ENCODE data around the gene PNISR. TPM values are rescaled to one million over a fixed set of nuclear protein-coding genes. Genes with fewer than 3 reads are reported as not detected.
A peak's percentile ranks its signal among the peaks of the same experiment; 100 is the strongest.

Gene PNISR
- total RNA-seq, 4 donors from 2014 or later, result 143 to 193 (median 165) TPM

GRCh38 chr6:99427988-99428387 lies 2.9 kb upstream of the PNISR start:
- Histone ChIP-seq H3K27me3 (no peaks in the 10 kb centered on the region), H3K9me3 (no peaks in the 10 kb centered on the region), H3K36me3 (peaks cover 0 to 18% (median 0%) of the 10 kb centered on the region in 3 donors), H3K27ac (no peak overlapping the region), H3K4me1 (peaks cover 0 to 40% (median 24%) of the 10 kb centered on the region in 4 donors), H3K4me3 (no peak overlapping the region)
- 96 to 97% methylated on average over 5 of the region's 5 CpGs for WGBS, 2 donors
- DNase-seq (ENCODE audit: low spot score in 2 of 2), result no peak
- TF ChIP-seq CTCF (IDR thresholded peaks at IDR 0.05) (no peak), EP300 (IDR thresholded peaks at IDR 0.05) (no peak), POLR2A (IDR thresholded peaks at IDR 0.05) (no peak)

- peaks cover 0 to 56% (median 32%) of the 10 kb centered on the region in 4 donors for H3K4me1 ChIP-seq
- peaks cover 0 to 8% (median 0%) of the 10 kb centered on the region in 3 donors for H3K36me3 ChIP-seq
- DNase-seq (ENCODE audit: low spot score in 2 of 2), result no peak
- no peaks in the 10 kb centered on the region for H3K9me3 ChIP-seq
- 31 to 36% methylated on average over 4 of the region's 4 CpGs for whole genome bisulfite sequencing, 2 donors
- H3K27me3 ChIP-seq, result no peaks in the 10 kb centered on the region
- H3K27ac ChIP-seq, result peak overlapping the region; percentile 93 to 100 (median 99)
- no peak for TF ChIP-seq EP300 (IDR thresholded peaks at IDR 0.05)
- TF ChIP-seq POLR2A (IDR thresholded peaks at IDR 0.05), result no peak
- TF ChIP-seq CTCF (IDR thresholded peaks at IDR 0.05), result no peak
- peak overlapping the region; percentile 53 to 92 (median 84) for H3K4me3 ChIP-seq
These were observed 1.3 kb upstream of the PNISR start for GRCh38 chr6:99426451-99426757.

- Histone ChIP-seq H3K4me1 (peaks cover 0 to 61% (median 35%) of the 10 kb centered on the region in 4 donors), H3K36me3 (peaks cover 0 to 3% (median 0%) of the 10 kb centered on the region in 3 donors), H3K9me3 (no peaks in the 10 kb centered on the region), H3K4me3 (peak overlapping the region; percentile 53 to 92 (median 84)), H3K27ac (peak overlapping the region; percentile 93 to 100 (median 99)), H3K27me3 (no peaks in the 10 kb centered on the region)
- peak; percentile 66 to 85 for DNase-seq (ENCODE audit: low spot score in 2 of 2)
- TF ChIP-seq EP300 (IDR thresholded peaks at IDR 0.05) (peak in 1 of 2 donors; percentile 3), POLR2A (IDR thresholded peaks at IDR 0.05) (no peak), CTCF (IDR thresholded peaks at IDR 0.05) (peak in 4 of 5 experiments; percentile 18 to 35 (median 28))
- 0 to 1% methylated on average over 29 of the region's 29 CpGs for WGBS, 2 donors
These were observed 741 bp upstream of the PNISR start for GRCh38 chr6:99425647-99426450.

- no peak for DNase-seq (ENCODE audit: low spot score in 2 of 2)
- TF ChIP-seq POLR2A (IDR thresholded peaks at IDR 0.05) (no peak), EP300 (IDR thresholded peaks at IDR 0.05) (no peak), CTCF (IDR thresholded peaks at IDR 0.05) (no peak)
- Histone ChIP-seq H3K27me3 (no peaks in the 10 kb centered on the region), H3K36me3 (no peaks in the 10 kb centered on the region), H3K9me3 (no peaks in the 10 kb centered on the region), H3K27ac (peak overlapping the region in 3 of 4 donors; percentile 99 to 100 (median 99)), H3K4me1 (peaks cover 0 to 76% (median 36%) of the 10 kb centered on the region in 4 donors), H3K4me3 (peak overlapping the region; percentile 53 to 92 (median 84))
- 53 to 57% methylated on average over 5 of the region's 5 CpGs for WGBS, 2 donors
These were observed 1.1 kb downstream of the PNISR start for GRCh38 chr6:99424022-99424421.

- WGBS, 2 donors, result 78 to 81% methylated on average over 6 of the region's 6 CpGs
- no peak for TF ChIP-seq EP300 (IDR thresholded peaks at IDR 0.05)
- no peak overlapping the region for H3K27ac ChIP-seq
- H3K9me3 ChIP-seq, result no peaks in the 10 kb centered on the region
- DNase-seq (ENCODE audit: low spot score in 2 of 2), result no peak
- no peaks in the 10 kb centered on the region for H3K27me3 ChIP-seq
- no peaks in the 10 kb centered on the region for H3K36me3 ChIP-seq
- peaks cover 0 to 78% (median 36%) of the 10 kb centered on the region in 4 donors for H3K4me1 ChIP-seq
- no peak overlapping the region for H3K4me3 ChIP-seq
These were observed 2.2 kb downstream of the PNISR start for GRCh38 chr6:99422912-99423311.

All from tibial nerve (tissue), 4 donors.